OCI-LY7 (cell line): ENCODE data around the gene CEP162.

Experiments
- CTCF ChIP-seq: fragments of 200-600 bp; sonication (generic); conservative IDR thresholded peaks from 2 replicates; pipeline ENCODE4 v1.5.1; 2014; ENCODE audit warnings: mild to moderate bottlenecking, antibody characterized with exemption, low read length, moderate library complexity, mixed read lengths
- EZH2phosphoT487 ChIP-seq: fragments of 200-600 bp; sonication (generic); IDR thresholded peaks from 2 replicates; pipeline ENCODE4 v1.6.1; 2018; ENCODE audit warnings: low read depth, borderline replicate concordance, mild to moderate bottlenecking, mixed run types, antibody characterized with exemption, low read length, moderate library complexity, mixed read lengths

- TF ChIP-seq CTCF (no peak), EZH2phosphoT487 (no peak)
Observed at GRCh38 chr6:84218091-84218490, 9.4 kb downstream of the CEP162 start.
